HepG2 (cell line): ENCODE results near the gene WDHD1. TPM values are rescaled to one million over a fixed set of nuclear protein-coding genes. Genes with fewer than 3 reads are reported as not detected.

ENCODE experiments used
- BHLHE40 ChIP-seq: IDR thresholded peaks from 2 replicates; pipeline ENCODE4 v1.6.1; 2011; ENCODE audit warnings: low read length, improper control_type of control experiment
- EHMT2 ChIP-seq: fragments of 200-600 bp; sonication (generic); IDR thresholded peaks from 2 replicates; pipeline ENCODE4 v1.7.0; 2017; ENCODE audit warnings: antibody characterized with exemption, low read depth, low read length, borderline replicate concordance
- GATAD1 ChIP-seq: IDR thresholded peaks from 2 replicates; pipeline ENCODE4 v1.6.1; 2016; ENCODE audit warnings: missing genetic modification reagents, missing compliant biosample characterization
- HMGXB4 ChIP-seq, 2 experiments: sonication (generic) in 1 of 2; formaldehyde crosslinking in 1 of 2; IDR thresholded peaks; 2 replicates each; pipeline versions ENCODE4 v1.4.0 to v1.6.1; 2018 to 2020; ENCODE audit warnings: missing genetic modification reagents in 2 of 2, borderline replicate concordance in 1 of 2, low read depth in 1 of 2, mild to moderate bottlenecking in 1 of 2, missing biosample characterization in 1 of 2
- HOXA3 ChIP-seq: sonication (generic); formaldehyde crosslinking; IDR thresholded peaks from 2 replicates; pipeline ENCODE4 v1.5.0; 2020; ENCODE audit warnings: missing genetic modification reagents
- KLF11 ChIP-seq: IDR thresholded peaks from 2 replicates; pipeline ENCODE4 v1.6.1; 2016; ENCODE audit warnings: missing compliant biosample characterization
- NCOR1 ChIP-seq: fragments of 200-600 bp; sonication (generic); IDR thresholded peaks from 2 replicates; pipeline ENCODE4 v1.7.0; 2017; ENCODE audit warnings: antibody characterized with exemption, low read length, borderline replicate concordance
- NFAT5 ChIP-seq: sonication (generic); formaldehyde crosslinking; IDR thresholded peaks from 2 replicates; pipeline ENCODE4 v1.4.0; 2020; ENCODE audit warnings: missing genetic modification reagents
- PHF20 ChIP-seq: sonication (generic); formaldehyde crosslinking; IDR thresholded peaks from 2 replicates; pipeline ENCODE4 v1.5.0; 2020; ENCODE audit warnings: mild to moderate bottlenecking, missing genetic modification reagents
- SMARCE1 ChIP-seq: fragments of 450-650 bp; IDR thresholded peaks from 2 replicates; pipeline ENCODE4 v1.6.1; 2017; ENCODE audit warnings: borderline replicate concordance
- TAF15 ChIP-seq: fragments of 200-400 bp; formaldehyde crosslinking; IDR thresholded peaks from one replicate; pipeline ENCODE4 v1.6.1; 2018; ENCODE audit warnings: mild to moderate bottlenecking, low read depth, low read length; ENCODE audit not compliant: poor library complexity, severe bottlenecking
- ZNF512 ChIP-seq: sonication (generic); formaldehyde crosslinking; IDR thresholded peaks from 2 replicates; pipeline ENCODE4 v1.4.0; 2020; ENCODE audit warnings: mild to moderate bottlenecking, missing genetic modification reagents
- ZNF629 ChIP-seq: sonication (generic); formaldehyde crosslinking; conservative IDR thresholded peaks from 2 replicates; pipeline ENCODE4 v1.5.0; 2020; ENCODE audit warnings: missing genetic modification reagents
- ZNF7 ChIP-seq: IDR thresholded peaks from 2 replicates; pipeline ENCODE4 v1.6.1; 2016; ENCODE audit warnings: missing biosample characterization, missing genetic modification reagents
- polyA plus RNA-seq, 8 experiments: library from polyadenylated mRNA; depleted of rRNA in 3 of 8; stranded (reverse) in 7 of 8; unstranded in 1 of 8; fragments of >200 nt; fragmentation: Illumina TruSeq in 4 of 8; extraction: Trizol in 4 of 8; gene quantifications; 2 replicates each; pipeline versions ENCODE4 v1.2.1 to v1.2.3, GENCODE V29; 2011 to 2016; ENCODE audit warnings: low read depth in 4 of 8, missing spikeins in 1 of 8, mixed read lengths in 1 of 8; ENCODE audit not compliant: insufficient read depth in 1 of 8
- total RNA-seq, 5 experiments: library from RNA; depleted of rRNA; stranded (reverse); fragments of >200 nt; fragmentation: Illumina TruSeq; extraction: Trizol; gene quantifications; 2 replicates each; pipeline ENCODE4 v1.2.3, GENCODE V29; 2016; ENCODE audit warnings: low read depth in 1 of 5
- TF ChIP-seq, protein P1 (sequence below): sonication (generic); formaldehyde crosslinking; IDR thresholded peaks from 2 replicates; pipeline ENCODE4 v1.4.0; 2020; ENCODE audit warnings: missing genetic modification reagents, borderline replicate concordance
- TF ChIP-seq, protein P2 (sequence below): IDR thresholded peaks from 2 replicates; pipeline ENCODE4 v1.6.1; 2012; ENCODE audit warnings: low read depth, low read length, improper control_type of control experiment

The WDHD1 gene
- total and polyA plus RNA-seq, 2 of the 13 experiments (the other 11 are each of a cell fraction or from before 2014, with no cell fraction given), result 5.5 to 27.5 TPM

DNA sequence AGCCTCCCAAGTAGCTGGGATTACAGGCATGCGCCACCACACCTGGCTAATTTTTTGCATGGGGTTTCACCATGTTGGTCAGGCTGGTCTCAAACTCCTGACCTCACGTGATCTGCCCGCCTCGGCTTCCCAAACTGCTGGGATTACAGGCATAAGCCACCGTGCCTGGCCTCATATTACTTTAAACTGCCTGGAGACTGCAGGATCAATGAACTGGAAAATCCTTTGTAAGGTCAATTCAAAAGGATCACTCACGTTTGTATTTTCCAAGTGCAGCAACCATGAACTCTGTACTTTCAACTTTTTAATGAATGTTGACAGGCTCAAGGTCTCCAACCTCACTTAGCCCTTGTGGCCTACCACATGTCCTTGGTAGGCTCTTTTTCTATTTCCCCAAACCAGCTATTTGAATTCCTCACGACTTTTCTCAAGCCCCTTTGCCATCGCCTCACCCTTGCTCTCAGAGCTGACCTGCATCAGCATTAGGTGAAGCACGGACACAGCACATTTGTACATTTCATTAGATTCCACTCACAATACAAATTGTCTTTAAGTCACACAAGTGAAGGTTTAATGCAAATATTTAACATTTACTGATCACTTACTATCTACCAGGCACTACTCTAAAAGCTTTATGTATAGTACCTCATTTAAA, 82.0 kb downstream of the WDHD1 start (continued):
- no peak for TF ChIP-seq NFAT5 (CRISPR knock-in tag)
- TF ChIP-seq HOXA3, result peak; percentile 51
- peak; percentile 91 for TF ChIP-seq BHLHE40
- TF ChIP-seq ZNF512, result no peak
- no peak for TF ChIP-seq PHF20
- TF ChIP-seq SMARCE1, result no peak
- no peak for TF ChIP-seq HMGXB4 (CRISPR knock-in tag; IDR thresholded peaks at IDR 0.05; ENCODE audit: borderline replicate concordance in 1 of 2, low read depth in 1 of 2)
- TF ChIP-seq ZNF7 (CRISPR knock-in tag), result no peak
- no peak for TF ChIP-seq TAF15
- TF ChIP-seq, protein P1, sequence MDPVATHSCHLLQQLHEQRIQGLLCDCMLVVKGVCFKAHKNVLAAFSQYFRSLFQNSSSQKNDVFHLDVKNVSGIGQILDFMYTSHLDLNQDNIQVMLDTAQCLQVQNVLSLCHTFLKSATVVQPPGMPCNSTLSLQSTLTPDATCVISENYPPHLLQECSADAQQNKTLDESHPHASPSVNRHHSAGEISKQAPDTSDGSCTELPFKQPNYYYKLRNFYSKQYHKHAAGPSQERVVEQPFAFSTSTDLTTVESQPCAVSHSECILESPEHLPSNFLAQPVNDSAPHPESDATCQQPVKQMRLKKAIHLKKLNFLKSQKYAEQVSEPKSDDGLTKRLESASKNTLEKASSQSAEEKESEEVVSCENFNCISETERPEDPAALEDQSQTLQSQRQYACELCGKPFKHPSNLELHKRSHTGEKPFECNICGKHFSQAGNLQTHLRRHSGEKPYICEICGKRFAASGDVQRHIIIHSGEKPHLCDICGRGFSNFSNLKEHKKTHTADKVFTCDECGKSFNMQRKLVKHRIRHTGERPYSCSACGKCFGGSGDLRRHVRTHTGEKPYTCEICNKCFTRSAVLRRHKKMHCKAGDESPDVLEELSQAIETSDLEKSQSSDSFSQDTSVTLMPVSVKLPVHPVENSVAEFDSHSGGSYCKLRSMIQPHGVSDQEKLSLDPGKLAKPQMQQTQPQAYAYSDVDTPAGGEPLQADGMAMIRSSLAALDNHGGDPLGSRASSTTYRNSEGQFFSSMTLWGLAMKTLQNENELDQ (CRISPR knock-in tag), result no peak
- TF ChIP-seq GATAD1 (CRISPR knock-in tag), result no peak
- TF ChIP-seq KLF11 (CRISPR knock-in tag), result no peak
- peak; percentile 83 for TF ChIP-seq NCOR1
- TF ChIP-seq, protein P2, sequence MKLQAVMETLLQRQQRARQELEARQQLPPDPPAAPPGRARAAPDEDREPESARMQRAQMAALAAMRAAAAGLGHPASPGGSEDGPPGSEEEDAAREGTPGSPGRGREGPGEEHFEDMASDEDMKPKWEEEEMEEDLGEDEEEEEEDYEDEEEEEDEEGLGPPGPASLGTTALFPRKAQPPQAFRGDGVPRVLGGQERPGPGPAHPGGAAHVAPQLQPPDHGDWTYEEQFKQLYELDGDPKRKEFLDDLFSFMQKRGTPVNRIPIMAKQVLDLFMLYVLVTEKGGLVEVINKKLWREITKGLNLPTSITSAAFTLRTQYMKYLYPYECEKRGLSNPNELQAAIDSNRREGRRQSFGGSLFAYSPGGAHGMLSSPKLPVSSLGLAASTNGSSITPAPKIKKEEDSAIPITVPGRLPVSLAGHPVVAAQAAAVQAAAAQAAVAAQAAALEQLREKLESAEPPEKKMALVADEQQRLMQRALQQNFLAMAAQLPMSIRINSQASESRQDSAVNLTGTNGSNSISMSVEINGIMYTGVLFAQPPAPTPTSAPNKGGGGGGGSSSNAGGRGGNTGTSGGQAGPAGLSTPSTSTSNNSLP, result peak; percentile 46; the same call in 1 of the 2 replicates
- no peak for TF ChIP-seq EHMT2
- TF ChIP-seq ZNF629, result no peak; the same call in 1 of the 2 replicates
